T-cell (primary cell): ENCODE data around the gene PICK1. TPM values are rescaled to one million over a fixed set of nuclear protein-coding genes. Genes with fewer than 3 reads are reported as not detected.

Experiments
- ATAC-seq, 4 experiments: fragments of 200-7000 bp in 3 of 4; fragments of 150-1000 bp in 1 of 4; cut with Tn5 transposase; replicated peaks in 1 of 4; 1 replicate in 3 of 4; 2 replicates in 1 of 4; pipeline ENCODE4 v1.10.0; 2021; ENCODE audit warnings: moderate library complexity in 3 of 4, mild to moderate bottlenecking in 2 of 4, moderate number of reproducible peaks in 1 of 4
- CTCF ChIA-PET, 2 donors: fragments of 300-600 bp; sonication (Branson Sonifier 250); formaldehyde crosslinking; loops; one replicate each; lab custom pipeline; 2022; ENCODE audit warnings: antibody characterized with exemption in 2 of 2; lab: Charles Lee
- POLR2A ChIA-PET, 2 donors: fragments of 300-600 bp; sonication (Branson Sonifier 250); formaldehyde crosslinking; loops; one replicate each; lab custom pipeline; 2022; ENCODE audit warnings: antibody characterized with exemption in 2 of 2; lab: Charles Lee
- DNase-seq, 35 experiments: peaks; one replicate each; pipeline versions ENCODE4 v3.0.0 to v3.0.0-alpha.2; 2013 to 2023
- H3K27ac ChIP-seq: one replicate; pipeline ENCODE4 v1.5.1; 2013; ENCODE audit warnings: low read length
- H3K27me3 ChIP-seq, 2 experiments: replicated peaks in 1 of 2; 1 replicate in 1 of 2; 2 replicates in 1 of 2; pipeline versions ENCODE4 v1.6.1 to v1.7.0; 2013; ENCODE audit warnings: low read length in 1 of 2, mixed read lengths in 1 of 2; ENCODE audit not compliant: control insufficient read depth in 2 of 2, insufficient read depth in 2 of 2; ENCODE audit errors: extremely low read depth in 1 of 2
- H3K36me3 ChIP-seq, 2 donors: 1 replicate in 1 of 2; 2 replicates in 1 of 2; pipeline versions ENCODE4 v1.6.1 to v1.7.0; 2013; ENCODE audit warnings: low read length in 1 of 2; ENCODE audit not compliant: control insufficient read depth in 2 of 2, insufficient read depth in 1 of 2; ENCODE audit errors: extremely low read depth in 1 of 2
- H3K4me1 ChIP-seq, 2 experiments: 1 replicate in 1 of 2; 2 replicates in 1 of 2; pipeline versions ENCODE4 v1.6.1 to v1.7.0; 2013; ENCODE audit warnings: low read length in 2 of 2, mixed read lengths in 1 of 2; ENCODE audit not compliant: insufficient read depth in 2 of 2, control insufficient read depth in 1 of 2; ENCODE audit errors: extremely low read depth in 1 of 2
- H3K4me3 ChIP-seq, 2 donors: 1 replicate in 1 of 2; 2 replicates in 1 of 2; pipeline versions ENCODE4 v1.5.1 to v1.7.0; 2013; ENCODE audit warnings: mild to moderate bottlenecking in 2 of 2, low read length in 1 of 2, moderate library complexity in 1 of 2; ENCODE audit not compliant: control insufficient read depth in 1 of 2; ENCODE audit errors: extremely low read depth in 1 of 2
- H3K9me3 ChIP-seq: 2 replicates; pipeline ENCODE4 v1.7.0; 2013
- H3K27ac Mint-ChIP-seq, 2 donors: one replicate each; pipeline ENCODE4 v1.8.0; 2020 to 2021; ENCODE audit warnings: mild to moderate bottlenecking in 2 of 2, mixed read lengths in 2 of 2
- H3K27me3 Mint-ChIP-seq, 2 donors: one replicate each; pipeline ENCODE4 v1.8.0; 2021 to 2022; ENCODE audit warnings: mixed read lengths in 2 of 2
- H3K36me3 Mint-ChIP-seq: one replicate; pipeline ENCODE4 v1.8.0; 2021; ENCODE audit warnings: mixed read lengths
- H3K4me1 Mint-ChIP-seq, 3 donors: one replicate each; pipeline ENCODE4 v1.8.0; 2020 to 2022; ENCODE audit warnings: mixed read lengths in 3 of 3, mild to moderate bottlenecking in 1 of 3
- H3K4me3 Mint-ChIP-seq, 3 donors: one replicate each; pipeline ENCODE4 v1.8.0; 2020 to 2022; ENCODE audit warnings: mild to moderate bottlenecking in 3 of 3, mixed read lengths in 3 of 3, moderate library complexity in 3 of 3
- H3K9me3 Mint-ChIP-seq, 3 donors: one replicate each; pipeline ENCODE4 v1.8.0; 2020 to 2022; ENCODE audit warnings: mixed read lengths in 3 of 3
- WGBS: methylation state at CpG from one replicate; pipeline ENCODE4 v1.1.5; 2013; ENCODE audit warnings: missing lambda C conversion rate; ENCODE audit not compliant: insufficient coverage; 5-methylcytosine and 5-hydroxymethylcytosine counted together
- total RNA-seq, 35 experiments: library from RNA in 6 of 35; stranded (reverse) in 6 of 35; fragments of 120-200 nt in 1 of 35; gene quantifications; one replicate each; pipeline versions ENCODE4 v1.2.1 to v1.2.4 and lab custom pipeline; 2013 to 2026

Gene PICK1
- total RNA-seq, 5 donors from 2014 or later (not counting 1 experiment from before 2014, with no cell fraction given): 26.4 to 32.0 (median 27.7) TPM

- H3K4me3 Mint-ChIP-seq: no peak within 1 kb of the TSS
- Histone ChIP-seq H3K4me1 (peaks cover 0 to 21% of the 10 kb centered on the region in 2 experiments), H3K27me3 (peaks cover 0 to 58% of the 10 kb centered on the region in 2 experiments), H3K4me3 (no peak within 1 kb of the TSS), H3K36me3 (peaks cover 2 to 3% of the 10 kb centered on the region in 2 donors), H3K9me3 (no peaks in the 10 kb centered on the region), H3K27ac (no peak within 1 kb of the TSS)
- ChIA-PET CTCF (interaction anchor here in 1 of 2 donors (0.6 to 0.7 kb wide), 2 partner anchors 30 to 1699 kb away, joined by 7 to 10 read pairs; no protein-coding TSS in a partner anchor), POLR2A (no interaction called here)
- H3K27me3 Mint-ChIP-seq: peaks cover 13 to 35% of the 10 kb centered on the region in 2 donors
- H3K36me3 Mint-ChIP-seq: peaks cover 10% of the 10 kb centered on the region
- no peak within 1 kb of the TSS for H3K27ac Mint-ChIP-seq
- 83% methylated on average over 2 of the region's 16 CpGs for WGBS
- DNase-seq (no peak), ATAC-seq (no peak)
- H3K9me3 Mint-ChIP-seq: no peaks in the 10 kb centered on the region
- peaks cover 0 to 7% (median 1%) of the 10 kb centered on the region in 3 donors for H3K4me1 Mint-ChIP-seq
Measured at GRCh38 chr22:38083931-38084631, 26.9 kb downstream of the PICK1 start, which contains the start of gene SLC16A8. Gene SLC16A8 (minus strand): TSS chr22:38084184. CDS start chr22:38082873, 1,311 bp downstream.

- ChIA-PET POLR2A (no interaction called here), CTCF (no interaction called here)
- Mint-ChIP-seq H3K27ac (no peak overlapping the region), H3K9me3 (no peaks in the 10 kb centered on the region), H3K4me3 (no peak overlapping the region), H3K36me3 (peaks cover 10% of the 10 kb centered on the region), H3K4me1 (peaks cover 0 to 4% (median 1%) of the 10 kb centered on the region in 3 donors), H3K27me3 (peaks cover 7 to 28% of the 10 kb centered on the region in 2 donors)
- Histone ChIP-seq H3K4me1 (peaks cover 0 to 21% of the 10 kb centered on the region in 2 experiments), H3K4me3 (no peak overlapping the region), H3K27me3 (peaks cover 0 to 56% of the 10 kb centered on the region in 2 experiments), H3K9me3 (no peaks in the 10 kb centered on the region), H3K36me3 (peaks cover 2 to 3% of the 10 kb centered on the region in 2 donors), H3K27ac (no peak overlapping the region)
- DNase-seq (no peak), ATAC-seq (no peak)
- 93% methylated on average over 10 of the region's 12 CpGs for WGBS
Measured at GRCh38 chr22:38085056-38085455, 27.9 kb downstream of the PICK1 start.

- ChIA-PET CTCF (no interaction called here), POLR2A (no interaction called here)
- Mint-ChIP-seq H3K27me3 (peaks cover 5 to 30% of the 10 kb centered on the region in 2 donors), H3K4me1 (peaks cover 0 to 4% (median 1%) of the 10 kb centered on the region in 3 donors), H3K36me3 (peaks cover 12% of the 10 kb centered on the region), H3K27ac (no peak overlapping the region), H3K9me3 (no peaks in the 10 kb centered on the region), H3K4me3 (no peak overlapping the region)
- Histone ChIP-seq H3K4me1 (peaks cover 0 to 21% of the 10 kb centered on the region in 2 experiments), H3K27ac (no peak overlapping the region), H3K4me3 (no peak overlapping the region), H3K27me3 (peaks cover 0 to 55% of the 10 kb centered on the region in 2 experiments), H3K9me3 (no peaks in the 10 kb centered on the region), H3K36me3 (peaks cover 2 to 3% of the 10 kb centered on the region in 2 donors)
- DNase-seq (no peak), ATAC-seq (no peak)
- WGBS: no CpG with 5 or more reads among the region's 5 CpGs
Measured at GRCh38 chr22:38085501-38085900, 28.3 kb downstream of the PICK1 start.

GRCh38 chr22:38086001-38086845, 29.0 kb downstream of the PICK1 start:
- Histone ChIP-seq H3K4me1 (peaks cover 0 to 17% of the 10 kb centered on the region in 2 experiments), H3K27me3 (peaks cover 0 to 49% of the 10 kb centered on the region in 2 experiments), H3K9me3 (no peaks in the 10 kb centered on the region), H3K4me3 (no peak overlapping the region), H3K27ac (no peak overlapping the region), H3K36me3 (peaks cover 2 to 5% of the 10 kb centered on the region in 2 donors)
- no peak for ATAC-seq
- ChIA-PET CTCF (interaction anchor here in 1 of 2 donors (0.6 kb wide), 1 partner anchor 32 kb away, joined by 3 read pairs; no protein-coding TSS in a partner anchor), POLR2A (no interaction called here)
- H3K36me3 Mint-ChIP-seq: peaks cover 13% of the 10 kb centered on the region
- DNase-seq: no peak
- no peak overlapping the region for H3K4me3 Mint-ChIP-seq
- H3K9me3 Mint-ChIP-seq: no peaks in the 10 kb centered on the region
- 85% methylated on average over 15 of the region's 25 CpGs for WGBS
- H3K4me1 Mint-ChIP-seq: peaks cover 0 to 4% (median 1%) of the 10 kb centered on the region in 3 donors
- H3K27ac Mint-ChIP-seq: no peak overlapping the region
- H3K27me3 Mint-ChIP-seq: peaks cover 5 to 33% of the 10 kb centered on the region in 2 donors

- Histone ChIP-seq H3K27ac (no peak overlapping the region), H3K4me1 (peaks cover 0 to 12% of the 10 kb centered on the region in 2 experiments), H3K27me3 (peaks cover 0 to 43% of the 10 kb centered on the region in 2 experiments), H3K36me3 (peaks cover 2 to 5% of the 10 kb centered on the region in 2 donors), H3K9me3 (no peaks in the 10 kb centered on the region), H3K4me3 (no peak overlapping the region)
- 90% methylated on average over 2 of the region's 13 CpGs for WGBS
- Mint-ChIP-seq H3K4me1 (peaks cover 0 to under 1% (median 0%) of the 10 kb centered on the region in 3 donors), H3K27ac (no peak overlapping the region), H3K4me3 (no peak overlapping the region), H3K36me3 (peaks cover 15% of the 10 kb centered on the region), H3K9me3 (no peaks in the 10 kb centered on the region), H3K27me3 (peaks cover 5 to 30% of the 10 kb centered on the region in 2 donors)
- ChIA-PET POLR2A (no interaction called here), CTCF (interaction anchor here in 1 of 2 donors (0.6 kb wide), 1 partner anchor 31 kb away, joined by 3 read pairs; no protein-coding TSS in a partner anchor)
- DNase-seq (no peak), ATAC-seq (no peak)
Measured at GRCh38 chr22:38086942-38087341, 29.7 kb downstream of the PICK1 start.

- Histone ChIP-seq H3K9me3 (no peaks in the 10 kb centered on the region), H3K27ac (no peak overlapping the region), H3K4me1 (peaks cover 0 to 5% of the 10 kb centered on the region in 2 experiments), H3K27me3 (peaks cover 0 to 34% of the 10 kb centered on the region in 2 experiments), H3K4me3 (no peak overlapping the region), H3K36me3 (peaks cover 2 to 5% of the 10 kb centered on the region in 2 donors)
- no peak overlapping the region for H3K4me3 Mint-ChIP-seq
- H3K4me1 Mint-ChIP-seq: no peaks in the 10 kb centered on the region
- WGBS: 90% methylated on average over 11 of the region's 12 CpGs
- peaks cover 15% of the 10 kb centered on the region for H3K36me3 Mint-ChIP-seq
- POLR2A ChIA-PET: no interaction called here
- ATAC-seq (no peak), DNase-seq (no peak)
- CTCF ChIA-PET: no interaction called here
- H3K27me3 Mint-ChIP-seq: peaks cover 5 to 28% of the 10 kb centered on the region in 2 donors
- no peak overlapping the region for H3K27ac Mint-ChIP-seq
- H3K9me3 Mint-ChIP-seq: no peaks in the 10 kb centered on the region
Measured at GRCh38 chr22:38087855-38088254, 30.7 kb downstream of the PICK1 start.
